HepG2 (cell line): Measurements from ENCODE around the gene LOXL3. TPM values are rescaled to one million over a fixed set of nuclear protein-coding genes. Genes with fewer than 3 reads are reported as not detected.

Experiments
- ATAC-seq: fragments of 200-7000 bp; cut with Tn5 transposase; 3 replicates; pipeline ENCODE4 v1.9.1; 2020; ENCODE audit warnings: mild to moderate bottlenecking, moderate library complexity
- BruUV-seq: library from RNA; stranded (reverse); fragments of 400-500 nt; replicated peaks from 2 replicates; lab custom pipeline; 2021; lab: Mats Ljungman, UMichigan
- CTCF ChIA-PET: fragments of 300-600 bp; formaldehyde crosslinking; extraction: SDS; loops from one replicate; lab custom pipeline; 2021; ENCODE audit warnings: low total read pairs, inconsistent platforms, low intra/inter-chr PET ratio; lab: Yijun Ruan, JAX
- POLR2A ChIA-PET: fragments of 350-600 bp; sonication (Branson Sonifier 250); formaldehyde crosslinking; loops from one replicate; lab custom pipeline; 2020; ENCODE audit warnings: antibody characterized with exemption, inconsistent platforms; lab: Yijun Ruan, JAX
- DNase-seq: peaks from one replicate; pipeline ENCODE4 v3.0.0-alpha.2; 2015; ENCODE audit warnings: low spot score
- FAIRE-seq: peaks from 3 replicates; lab custom pipeline; 2011; peaks lifted over from hg19 to GRCh38; lab: Jason Lieb, UNC
- H2AFZ ChIP-seq: one replicate; pipeline ENCODE4 v1.6.1; 2011; ENCODE audit warnings: low read length, inconsistent platforms
- H3K27ac ChIP-seq: fragments of 300-600 bp; 3 replicates; pipeline ENCODE4 v1.8.0; 2011; ENCODE audit warnings: mixed run types, mild to moderate bottlenecking, mixed read lengths, low read length, inconsistent platforms; ENCODE audit not compliant: insufficient read depth; ENCODE audit errors: extremely low read length
- H3K27me3 ChIP-seq, 2 experiments: fragments of 200-600 bp in 1 of 2; 2 replicates in 1 of 2; 3 replicates in 1 of 2; pipeline versions ENCODE4 v1.6.0 to v1.8.0; 2011; ENCODE audit warnings: low read length in 2 of 2, mild to moderate bottlenecking in 2 of 2, moderate library complexity in 2 of 2, inconsistent platforms in 1 of 2; ENCODE audit not compliant: insufficient read depth in 2 of 2, control insufficient read depth in 1 of 2
- H3K36me3 ChIP-seq, 2 experiments: fragments of 200-600 bp in 1 of 2; replicated peaks in 1 of 2; 2 replicates in 1 of 2; 3 replicates in 1 of 2; pipeline versions ENCODE4 v1.5.1 to v1.8.0; 2011; ENCODE audit warnings: low read length in 2 of 2, inconsistent platforms in 1 of 2; ENCODE audit not compliant: insufficient read depth in 2 of 2, control insufficient read depth in 1 of 2
- H3K4me1 ChIP-seq: 2 replicates; pipeline ENCODE4 v1.5.1; 2012; ENCODE audit warnings: low read length, inconsistent platforms; ENCODE audit not compliant: insufficient read depth
- H3K4me2 ChIP-seq: 2 replicates; pipeline ENCODE4 v1.6.0; 2011; ENCODE audit warnings: low read depth, low read length, inconsistent platforms
- H3K4me3 ChIP-seq, 3 experiments: fragments of 200-600 bp in 1 of 3; sonication (generic), shearing (Covaris generic) in 1 of 3; replicated peaks in 1 of 3; 2 replicates each; pipeline ENCODE4 v1.5.1; 2011 to 2016; ENCODE audit warnings: low read length in 3 of 3, inconsistent platforms in 2 of 3, low read depth in 2 of 3, mild to moderate bottlenecking in 2 of 3, control low read depth in 1 of 3, mixed read lengths in 1 of 3; ENCODE audit not compliant: insufficient read depth in 1 of 3
- H3K79me2 ChIP-seq: one replicate; pipeline ENCODE4 v1.6.1; 2011; ENCODE audit warnings: low read length, inconsistent platforms; ENCODE audit not compliant: insufficient read depth
- H3K9ac ChIP-seq: 2 replicates; pipeline ENCODE4 v1.6.0; 2011; ENCODE audit warnings: mild to moderate bottlenecking, low read depth, low read length, inconsistent platforms; ENCODE audit not compliant: insufficient read depth
- H3K9me3 ChIP-seq: 2 replicates; pipeline ENCODE4 v1.5.1; 2012; ENCODE audit warnings: mild to moderate bottlenecking, low read length
- H4K20me1 ChIP-seq: 2 replicates; pipeline ENCODE4 v1.6.0; 2011; ENCODE audit warnings: inconsistent platforms, mild to moderate bottlenecking, low read length, moderate library complexity; ENCODE audit not compliant: insufficient read depth
- ARID5B ChIP-seq: IDR thresholded peaks from 2 replicates; pipeline ENCODE4 v1.4.0; 2020; ENCODE audit warnings: mild to moderate bottlenecking, missing genetic modification reagents
- ETV6 ChIP-seq: sonication (generic); formaldehyde crosslinking; conservative IDR thresholded peaks from 2 replicates; pipeline ENCODE4 v1.4.0; 2020; ENCODE audit warnings: missing genetic modification reagents
- FOXA3 ChIP-seq: IDR thresholded peaks from 2 replicates; pipeline ENCODE4 v1.6.1; 2016; ENCODE audit warnings: missing genetic modification reagents, missing compliant biosample characterization
- HDAC6 ChIP-seq: fragments of 200-600 bp; sonication (generic); IDR thresholded peaks from 2 replicates; pipeline ENCODE4 v1.7.0; 2017; ENCODE audit warnings: mild to moderate bottlenecking, antibody characterized with exemption, low read length, low read depth
- HNF4G ChIP-seq, 2 experiments: sonication (generic) in 1 of 2; formaldehyde crosslinking in 1 of 2; IDR thresholded peaks; 2 replicates each; pipeline versions ENCODE4 v1.4.0 to v1.6.1; 2011 to 2020; ENCODE audit warnings: borderline replicate concordance in 2 of 2, low read depth in 2 of 2, mild to moderate bottlenecking in 2 of 2, low read length in 1 of 2, missing genetic modification reagents in 1 of 2, moderate library complexity in 1 of 2
- KDM6A ChIP-seq: IDR thresholded peaks from 2 replicates; pipeline ENCODE4 v1.6.1; 2016; ENCODE audit warnings: low read depth
- NR2F1 ChIP-seq, 2 experiments: fragments of 450-650 bp in 1 of 2; formaldehyde crosslinking in 1 of 2; IDR thresholded peaks; 2 replicates each; pipeline versions ENCODE4 v1.5.0 to v1.6.1; 2016 to 2020; ENCODE audit warnings: mild to moderate bottlenecking in 1 of 2, missing compliant biosample characterization in 1 of 2, missing genetic modification reagents in 1 of 2, moderate library complexity in 1 of 2
- TRIM22 ChIP-seq: fragments of 450-650 bp; IDR thresholded peaks from 2 replicates; pipeline ENCODE4 v1.6.1; 2017
- TSC22D2 ChIP-seq: sonication (generic); formaldehyde crosslinking; IDR thresholded peaks from 2 replicates; pipeline ENCODE4 v1.5.1; 2020; ENCODE audit warnings: missing genetic modification reagents, mild to moderate bottlenecking, borderline replicate concordance
- ZBTB20 ChIP-seq: sonication (generic); formaldehyde crosslinking; IDR thresholded peaks from 2 replicates; pipeline ENCODE4 v1.8.1; 2023; ENCODE audit warnings: missing genetic modification reagents, low read depth, mild to moderate bottlenecking, borderline replicate concordance
- ZFX ChIP-seq: sonication (generic); formaldehyde crosslinking; IDR thresholded peaks from 2 replicates; pipeline ENCODE4 v1.4.0; 2020; ENCODE audit warnings: mild to moderate bottlenecking, low read depth, missing genetic modification reagents, moderate library complexity
- ZMYM3 ChIP-seq: sonication (generic); formaldehyde crosslinking; IDR thresholded peaks from 2 replicates; pipeline ENCODE4 v1.5.1; 2020; ENCODE audit warnings: mild to moderate bottlenecking, missing genetic modification reagents
- ZNF547 ChIP-seq: sonication (generic); formaldehyde crosslinking; IDR thresholded peaks from 2 replicates; pipeline ENCODE4 v1.5.1; 2020; ENCODE audit warnings: mild to moderate bottlenecking, missing genetic modification reagents
- WGBS: methylation state at CpG from one replicate; pipeline ENCODE4 v1.1.6; 2017; ENCODE audit warnings: low lambda C conversion rate; 5-methylcytosine and 5-hydroxymethylcytosine counted together
- in situ Hi-C: cut with HindIII; loops from 2 replicates; pipeline ENCODE4 v1.10.0; 2017; ENCODE audit warnings: low pct_unique_long_range_greater_than_20kb; ENCODE audit not compliant: extremely low pct_ligation_motif_present
- intact Hi-C: fragments of 100-400 bp; cut with micrococcal nuclease; formaldehyde crosslinking; loops from one replicate; pipeline ENCODE4 v1.10.0; 2022; ENCODE audit not compliant: unreplicated experiment
- polyA plus RNA-seq, 8 experiments: library from polyadenylated mRNA; depleted of rRNA in 3 of 8; stranded (reverse) in 7 of 8; unstranded in 1 of 8; fragments of >200 nt; fragmentation: Illumina TruSeq in 4 of 8; extraction: Trizol in 4 of 8; gene quantifications; 2 replicates each; pipeline versions ENCODE4 v1.2.1 to v1.2.3, GENCODE V29; 2011 to 2016; ENCODE audit warnings: low read depth in 4 of 8, missing spikeins in 1 of 8, mixed read lengths in 1 of 8; ENCODE audit not compliant: insufficient read depth in 1 of 8
- total RNA-seq, 5 experiments: library from RNA; depleted of rRNA; stranded (reverse); fragments of >200 nt; fragmentation: Illumina TruSeq; extraction: Trizol; gene quantifications; 2 replicates each; pipeline ENCODE4 v1.2.3, GENCODE V29; 2016; ENCODE audit warnings: low read depth in 1 of 5

Gene LOXL3
- total and polyA plus RNA-seq, 2 of the 13 experiments (the other 11 are each of a cell fraction or from before 2014, with no cell fraction given), result 0.55 to 6.5 TPM

GRCh38 chr2:74596584-74596983, 42.8 kb upstream of the LOXL3 start (continued):
- TF ChIP-seq TRIM22, result no peak
- TF ChIP-seq, all 625 proteins: peak for 3

GRCh38 chr2:74593826-74594772, 40.4 kb upstream of the LOXL3 start:
- Histone ChIP-seq H3K9me3 (no peaks in the 10 kb centered on the region), H3K4me2 (peak overlapping the region; percentile 19), H2AFZ (no peak overlapping the region), H3K4me3 (no peak overlapping the region), H3K36me3 (no peaks in the 10 kb centered on the region), H3K27ac (no peak overlapping the region), H3K27me3 (no peaks in the 10 kb centered on the region; a peak in 1 of 5 replicates), H4K20me1 (no peaks in the 10 kb centered on the region), H3K4me1 (peaks cover 15% of the 10 kb centered on the region), H3K9ac (no peak overlapping the region), H3K79me2 (no peaks in the 10 kb centered on the region)
- ChIA-PET POLR2A (no interaction called here), CTCF (no interaction called here)
- intact Hi-C loops, result no loop called here
- ATAC-seq (peak; percentile 95), DNase-seq (peak; percentile 55), FAIRE-seq (peak; percentile 15)
- 22% methylated on average over 4 of the region's 4 CpGs for WGBS
- BruUV-seq, result no TSS peak
- in situ Hi-C loops, result no loop called here
- no peak for TF ChIP-seq TSC22D2 (CRISPR knock-in tag)
- no peak for TF ChIP-seq ZFX (CRISPR knock-in tag)
- no peak for TF ChIP-seq KDM6A (CRISPR knock-in tag)
- TF ChIP-seq NR2F1 (CRISPR knock-in tag; IDR thresholded peaks at IDR 0.05), result no peak
- peak; percentile 70; the same call in 1 of the 2 replicates for TF ChIP-seq FOXA3 (CRISPR knock-in tag)
- no peak for TF ChIP-seq ZNF547
- TF ChIP-seq HDAC6, result no peak
- peak; percentile 72; the same call in 1 of the 2 replicates for TF ChIP-seq HNF4G (IDR thresholded peaks at IDR 0.05; ENCODE audit: borderline replicate concordance, low read depth, low read length)
- TF ChIP-seq HNF4G (CRISPR knock-in tag; IDR thresholded peaks at IDR 0.05; ENCODE audit: borderline replicate concordance, low read depth), result no peak
- TF ChIP-seq ARID5B (CRISPR knock-in tag), result peak; percentile 70
- no peak for TF ChIP-seq ETV6 (CRISPR knock-in tag)
- no peak for TF ChIP-seq ZMYM3 (CRISPR knock-in tag)
- TF ChIP-seq ZBTB20, result peak; percentile 72; the same call in 1 of the 2 replicates
